MM.1S (cell line): ENCODE data around the gene TMEM167B.

Source experiments
- CTCF ChIP-seq: fragments of 300-600 bp; sonication (generic); IDR thresholded peaks from 2 replicates; pipeline ENCODE4 v1.5.1; 2016; ENCODE audit warnings: antibody characterized with exemption, low read length, mixed read lengths
- EZH2 ChIP-seq: fragments of 300-600 bp; sonication (generic); optimal IDR thresholded peaks from 2 replicates; pipeline ENCODE3; 2017; ENCODE audit warnings: low read depth, mild to moderate bottlenecking, antibody characterized with exemption, low read length, mixed read lengths

- TF ChIP-seq CTCF = no peak
- no peak for TF ChIP-seq EZH2
These were observed 12.2 kb upstream of the TMEM167B start for GRCh38 chr1:109078317-109078716.
